GM20431 (cell line): ENCODE results near the gene LAMB1.
"Not testable (repeated sequence)": the region's sequence is repeated elsewhere in the genome, so short reads cannot be mapped to it uniquely, and the experiment has no call there.

Experiments
- in situ Hi-C: fragments of 300-500 bp; cut with MseI, MboI; formaldehyde crosslinking; loops from one replicate; pipeline ENCODE4 v1.15.0; 2020; ENCODE audit warnings: low sequenced_read_pairs; ENCODE audit not compliant: unreplicated experiment

The LAMB1 gene

DNA sequence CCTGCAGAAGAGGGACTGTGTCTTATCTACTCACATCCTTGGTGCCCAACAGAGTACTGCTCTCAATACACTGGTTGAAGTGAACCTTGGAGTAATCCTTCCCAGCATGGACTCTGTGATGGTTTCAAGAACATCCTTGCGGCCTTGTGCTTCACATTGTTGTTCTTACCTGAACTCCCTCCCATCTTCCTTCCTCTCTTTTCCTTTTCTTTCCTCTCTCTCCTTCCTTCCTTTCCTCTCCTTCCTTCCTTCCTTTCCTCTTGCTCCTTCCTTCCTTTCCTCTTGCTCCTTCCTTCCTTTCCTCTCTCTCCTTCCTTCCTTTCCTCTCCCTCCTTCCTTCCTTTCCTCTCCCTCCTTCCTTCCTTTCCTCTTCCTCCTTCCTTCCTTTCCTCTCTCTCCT is 26.3 kb downstream of the LAMB1 start:
- in situ Hi-C loops: no loop called here

GRCh38 chr7:107975394-107976013 is 27.5 kb downstream of the LAMB1 start:
- in situ Hi-C loops: no loop called here

GRCh38 chr7:107973861-107974260 is 29.1 kb downstream of the LAMB1 start:
- in situ Hi-C loops: no loop called here

DNA sequence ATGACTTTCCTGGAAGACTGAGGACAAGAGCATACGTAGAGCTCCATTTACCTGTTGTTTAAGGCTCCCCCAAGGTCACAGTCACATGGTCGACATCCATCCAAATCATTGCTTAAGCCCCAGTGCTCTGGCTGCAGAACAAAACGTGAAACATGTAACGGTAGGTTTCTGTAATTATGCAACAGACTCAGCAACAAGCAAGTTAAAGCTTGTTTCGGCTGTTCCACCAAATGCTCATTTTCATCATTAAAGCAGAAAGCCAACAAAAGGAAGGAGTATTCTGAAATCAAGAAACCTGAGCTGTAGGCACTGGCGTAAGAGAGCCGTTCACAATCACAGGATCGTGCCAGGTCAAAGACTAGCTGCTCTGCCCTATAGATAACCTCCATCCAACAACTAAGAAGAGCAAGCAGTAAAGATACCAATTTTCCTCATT is 30.0 kb downstream of the LAMB1 start:
- in situ Hi-C loops: no loop called here

DNA sequence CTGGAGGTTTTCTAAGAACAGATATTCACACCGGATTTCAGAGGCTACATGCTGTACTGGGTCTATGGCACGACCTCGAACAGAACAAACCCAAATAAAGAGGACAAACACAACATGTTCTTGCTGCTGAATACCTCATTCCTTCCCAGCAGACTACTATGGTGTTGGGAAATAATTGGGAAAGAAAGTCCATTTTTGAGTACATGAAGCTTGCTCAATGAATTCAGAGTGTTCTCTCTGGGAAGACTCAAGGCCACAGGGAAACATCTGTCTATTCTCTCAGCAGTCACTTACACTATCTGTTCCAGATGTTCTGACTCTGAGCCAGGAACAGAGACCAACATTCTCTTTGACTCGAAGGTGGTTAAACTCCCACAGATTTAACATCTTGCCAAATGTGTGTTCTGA is 30.9 kb downstream of the LAMB1 start:
- in situ Hi-C loops: no loop called here

DNA sequence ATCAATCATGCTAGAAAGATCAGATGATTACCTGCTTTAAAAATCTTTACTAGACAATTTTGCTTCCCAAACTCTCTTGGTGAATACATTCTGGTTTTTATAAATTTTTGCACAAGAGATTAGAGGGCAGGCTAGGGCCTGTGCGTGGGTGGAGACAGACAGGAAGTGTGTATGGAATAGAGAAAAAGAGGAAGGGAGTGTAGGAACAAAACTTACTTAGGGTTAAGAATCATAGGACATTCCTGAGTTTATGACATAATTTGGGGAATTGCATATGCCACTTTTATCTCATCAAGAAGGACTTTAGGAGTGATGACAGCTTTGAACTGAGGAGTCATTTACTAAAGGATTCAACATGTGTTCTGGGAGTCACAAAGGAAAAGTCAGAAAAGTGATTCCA is 31.3 kb downstream of the LAMB1 start:
- in situ Hi-C loops: no loop called here

- in situ Hi-C loops: no loop called here
These were observed 31.9 kb downstream of the LAMB1 start for GRCh38 chr7:107971100-107971499.

- in situ Hi-C loops: no loop called here
These were observed 33.1 kb downstream of the LAMB1 start for GRCh38 chr7:107969856-107970255.

- in situ Hi-C loops: no loop called here
These were observed 34.5 kb downstream of the LAMB1 start for GRCh38 chr7:107968449-107968848.

- in situ Hi-C loops: no loop called here
These were observed 35.5 kb downstream of the LAMB1 start for GRCh38 chr7:107967420-107967819.

- in situ Hi-C loops: no loop called here
These were observed 36.2 kb downstream of the LAMB1 start for GRCh38 chr7:107966711-107967110.

DNA sequence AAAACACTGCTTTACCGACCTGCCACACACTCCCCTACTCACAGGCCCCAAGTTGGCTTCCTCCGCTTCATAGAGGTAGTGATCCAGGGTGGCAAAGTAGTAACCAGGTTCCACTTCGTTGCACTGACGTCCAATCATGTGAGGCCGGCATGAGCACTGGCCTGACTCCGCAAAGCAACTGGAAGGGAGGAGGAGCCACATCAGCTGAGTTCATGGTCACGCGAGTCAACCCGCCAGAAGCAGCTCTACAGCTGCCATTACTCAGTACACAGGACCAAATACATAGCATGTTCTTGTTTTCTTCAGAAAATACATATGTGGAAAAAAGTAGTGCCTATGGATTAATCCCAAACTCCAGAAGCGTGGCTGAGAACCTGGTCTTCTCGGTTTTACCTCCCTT is 38.5 kb downstream of the LAMB1 start:
- in situ Hi-C loops: no loop called here

GRCh38 chr7:107962817-107963216 is 40.1 kb downstream of the LAMB1 start:
- in situ Hi-C loops: no loop called here

- in situ Hi-C loops: no loop called here
These were observed 41.6 kb downstream of the LAMB1 start for GRCh38 chr7:107961405-107961804.

GRCh38 chr7:107960272-107960671 is 42.7 kb downstream of the LAMB1 start:
- in situ Hi-C loops: no loop called here

- in situ Hi-C loops: no loop called here
These were observed 43.4 kb downstream of the LAMB1 start for GRCh38 chr7:107959527-107959898.

- in situ Hi-C loops: no loop called here
These were observed 44.0 kb downstream of the LAMB1 start for GRCh38 chr7:107958764-107959526.

- in situ Hi-C loops: no loop called here
These were observed 45.5 kb downstream of the LAMB1 start for GRCh38 chr7:107957436-107957835.

DNA sequence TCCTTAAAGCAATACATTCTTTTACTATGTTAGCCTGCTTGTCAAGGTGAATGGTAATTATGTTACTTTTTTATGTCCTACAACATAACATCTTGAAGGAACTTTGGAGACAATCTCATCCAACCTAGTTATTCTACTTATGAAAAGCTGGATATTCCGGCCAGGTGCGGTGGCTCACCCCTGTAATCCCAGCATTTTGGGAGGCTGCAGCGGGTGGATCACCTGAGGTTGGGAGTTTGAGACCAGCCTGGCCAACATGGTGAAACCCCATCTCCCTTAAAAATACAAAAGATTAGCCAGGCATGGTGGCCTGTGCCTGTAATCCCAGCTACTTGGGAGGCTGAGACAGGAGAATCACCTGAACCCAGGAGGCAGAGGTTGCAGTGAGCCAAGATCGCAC is 46.0 kb downstream of the LAMB1 start:
- in situ Hi-C loops: not testable (repeated sequence)

DNA sequence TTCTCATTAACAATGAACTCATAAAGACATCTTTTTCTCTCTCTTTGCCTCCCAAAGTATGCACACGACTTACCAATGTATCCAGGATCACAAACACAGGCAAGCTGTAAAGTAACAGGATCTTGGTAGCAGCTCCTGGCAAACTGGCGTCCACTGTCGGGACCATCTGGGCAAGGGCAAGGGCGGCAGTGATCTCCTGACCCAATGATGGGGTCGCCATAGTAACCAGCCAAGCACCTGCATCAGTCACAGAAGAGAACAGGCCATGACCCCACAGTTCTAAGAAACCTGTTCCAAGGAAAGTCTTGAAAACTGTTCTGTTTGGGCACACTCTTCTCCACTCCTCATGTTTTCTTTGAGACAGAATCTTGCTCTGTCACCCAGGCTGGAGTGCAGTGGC is 47.6 kb downstream of the LAMB1 start:
- in situ Hi-C loops: no loop called here

DNA sequence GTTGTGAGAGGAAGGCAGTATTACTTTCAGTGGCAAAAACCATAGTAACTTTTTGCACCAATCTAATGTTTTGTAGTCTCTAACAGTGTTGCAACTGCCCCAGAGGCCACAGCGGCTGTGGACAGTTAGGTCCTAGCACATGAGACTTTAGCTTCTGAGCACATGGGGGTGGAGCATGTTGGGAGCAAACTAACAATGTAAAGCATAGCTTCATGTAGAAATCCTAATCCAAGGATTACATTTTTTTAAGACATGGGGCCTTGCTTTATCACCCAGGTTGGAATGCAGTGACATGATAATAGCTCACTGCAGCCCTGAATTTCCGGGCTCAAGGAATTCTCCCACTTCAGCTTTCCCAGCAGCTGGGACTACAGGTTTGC is 49.0 kb downstream of the LAMB1 start:
- in situ Hi-C loops: no loop called here
